Stomach (tissue), 9 donors: ENCODE data around the gene UBE3D. TPM values are rescaled to one million over a fixed set of nuclear protein-coding genes. Genes with fewer than 3 reads are reported as not detected.

ENCODE experiments used
- DNase-seq, 2 donors: peaks; one replicate each; pipeline versions ENCODE4 v3.0.0 to v3.0.0-alpha.2; 2013 to 2019
- H3K27ac ChIP-seq, 5 donors: fragments of 200-600 bp in 4 of 5; sonication (generic) in 4 of 5; one replicate each; pipeline ENCODE4 v1.5.1; 2013 to 2019; ENCODE audit warnings: mild to moderate bottlenecking in 1 of 5, moderate library complexity in 1 of 5
- H3K27me3 ChIP-seq, 3 donors: fragments of 200-600 bp; sonication (generic); one replicate each; pipeline ENCODE4 v1.5.1; 2017 to 2019; ENCODE audit warnings: mixed run types in 1 of 3
- H3K36me3 ChIP-seq, 4 donors: fragments of 200-600 bp; sonication (generic); 1 replicate in 3 of 4; 2 replicates in 1 of 4; pipeline ENCODE4 v1.5.1; 2016 to 2019
- H3K4me1 ChIP-seq, 4 donors: fragments of 200-600 bp; sonication (generic); one replicate each; pipeline ENCODE4 v1.5.1; 2016 to 2019
- H3K4me3 ChIP-seq, 4 donors: fragments of 200-600 bp; sonication (generic) in 3 of 4; one replicate each; pipeline ENCODE4 v1.5.1; 2016 to 2019; ENCODE audit warnings: mild to moderate bottlenecking in 1 of 4
- H3K9me3 ChIP-seq, 4 donors: fragments of 200-600 bp; sonication (generic); one replicate each; pipeline ENCODE4 v1.5.1; 2016 to 2019
- CTCF ChIP-seq, 7 experiments: fragments of 450-650 bp in 4 of 7; fragments of 200-600 bp in 3 of 7; sonication (generic) in 3 of 7; IDR thresholded peaks; one replicate each; pipeline ENCODE4 v1.5.1; 2016 to 2019; ENCODE audit warnings: antibody characterized with exemption in 7 of 7, control low read depth in 2 of 7, mild to moderate bottlenecking in 1 of 7
- EP300 ChIP-seq: sonication (generic); formaldehyde crosslinking; IDR thresholded peaks from one replicate; pipeline ENCODE4 v1.6.1; 2017; ENCODE audit warnings: antibody characterized with exemption
- POLR2A ChIP-seq, 4 donors: fragments of 450-650 bp; IDR thresholded peaks; one replicate each; pipeline ENCODE4 v1.6.1; 2016; ENCODE audit warnings: antibody characterized with exemption in 4 of 4, control low read depth in 2 of 4, mild to moderate bottlenecking in 1 of 4, moderate library complexity in 1 of 4
- POLR2AphosphoS5 ChIP-seq, 3 donors: sonication (generic); formaldehyde crosslinking; IDR thresholded peaks; one replicate each; pipeline ENCODE4 v1.6.1; 2016; ENCODE audit warnings: antibody characterized with exemption in 3 of 3
- WGBS, 5 donors: extraction: QIAGEN DNeasy Blood & Tissue Kit in 3 of 5; methylation state at CpG; one replicate each; pipeline versions ENCODE4 v1.1.5 to v1.1.7; 2013 to 2018; 5-methylcytosine and 5-hydroxymethylcytosine counted together
- intact Hi-C: fragments of 100-400 bp; cut with DNase I; formaldehyde crosslinking; loops from one replicate; pipeline ENCODE4 v1.15.1; 2023; ENCODE audit warnings: low total_unique reads
- polyA plus RNA-seq, 3 donors: library from polyadenylated mRNA; stranded (reverse); fragments of 200-250 nt; gene quantifications; one replicate each; pipeline ENCODE4 v1.2.3, GENCODE V29; 2013
- total RNA-seq, 5 donors: library from RNA; depleted of rRNA; stranded (reverse); fragments of >200 nt; gene quantifications; one replicate each; pipeline versions ENCODE4 v1.1.0 to v1.2.3, GENCODE V29; 2014 to 2016
- donor health status: healthy with polysubstance abuse.
- donor health status: Bipolar disorder and iron deficiency.
- donor health status: healthy.

UBE3D gene
- total and polyA plus RNA-seq, 8 donors: 1.5 to 33.3 (median 11.8) TPM

- intact Hi-C loops: no loop called here
- Histone ChIP-seq H3K27ac (no peak overlapping the region), H3K4me1 (no peaks in the 10 kb centered on the region), H3K9me3 (no peaks in the 10 kb centered on the region), H3K4me3 (no peak overlapping the region), H3K36me3 (no peaks in the 10 kb centered on the region), H3K27me3 (no peaks in the 10 kb centered on the region)
- 30 to 50% (median 37%) methylated on average over 2 of the region's 2 CpGs for WGBS, 5 donors
- no peak for TF ChIP-seq POLR2AphosphoS5 (IDR thresholded peaks at IDR 0.05)
- TF ChIP-seq POLR2A (IDR thresholded peaks at IDR 0.05): no peak
- no peak for TF ChIP-seq EP300
- no peak for TF ChIP-seq CTCF (IDR thresholded peaks at IDR 0.05)
- DNase-seq: no peak
Observed at GRCh38 chr6:82882363-82883023, 183.1 kb downstream of the UBE3D start.

- Histone ChIP-seq H3K36me3 (no peaks in the 10 kb centered on the region), H3K9me3 (no peaks in the 10 kb centered on the region), H3K27ac (no peak overlapping the region), H3K4me3 (no peak overlapping the region), H3K4me1 (no peaks in the 10 kb centered on the region), H3K27me3 (no peaks in the 10 kb centered on the region)
- intact Hi-C loops: no loop called here
- DNase-seq: no peak
- TF ChIP-seq EP300: no peak
- 87 to 93% (median 89%) methylated on average over 1 of the region's 1 CpG for WGBS, 5 donors
Observed at GRCh38 chr6:82881519-82881918, 184.1 kb downstream of the UBE3D start.

GRCh38 chr6:82878812-82879211 is 186.8 kb downstream of the UBE3D start:
- intact Hi-C loops: no loop called here
- Histone ChIP-seq H3K27ac (no peak overlapping the region), H3K36me3 (no peaks in the 10 kb centered on the region), H3K4me1 (no peaks in the 10 kb centered on the region), H3K27me3 (no peaks in the 10 kb centered on the region), H3K9me3 (no peaks in the 10 kb centered on the region), H3K4me3 (no peak overlapping the region)
- TF ChIP-seq POLR2AphosphoS5 (IDR thresholded peaks at IDR 0.05): no peak
- no peak for TF ChIP-seq POLR2A (IDR thresholded peaks at IDR 0.05)
- TF ChIP-seq EP300: no peak
- no peak for TF ChIP-seq CTCF (IDR thresholded peaks at IDR 0.05)
- DNase-seq: peak in 1 of 2 donors; percentile 26
- 51 to 68% (median 59%) methylated on average over 3 of the region's 3 CpGs for WGBS, 5 donors

- TF ChIP-seq CTCF (IDR thresholded peaks at IDR 0.05) (no peak), POLR2AphosphoS5 (IDR thresholded peaks at IDR 0.05) (no peak), EP300 (no peak), POLR2A (IDR thresholded peaks at IDR 0.05) (no peak)
- no peaks in the 10 kb centered on the region for H3K9me3 ChIP-seq
- no peak for DNase-seq
- H3K27ac ChIP-seq: no peak overlapping the region
- intact Hi-C loops: no loop called here
- H3K36me3 ChIP-seq: no peaks in the 10 kb centered on the region
- no peaks in the 10 kb centered on the region for H3K4me1 ChIP-seq
- no peaks in the 10 kb centered on the region for H3K27me3 ChIP-seq
- H3K4me3 ChIP-seq: no peak overlapping the region
- WGBS, 5 donors: 60 to 71% (median 63%) methylated on average over 4 of the region's 4 CpGs
Observed at GRCh38 chr6:82877213-82878195, 188.1 kb downstream of the UBE3D start.
